SKM-1 treated with dmso at 0.1 percent for 144 hours (cell line): Measurements from ENCODE around the gene NXPH4.

Experiments
- DNase-seq: peaks from one replicate; lab custom pipeline; 2025; ENCODE audit not compliant: unreplicated experiment; lab: John Stamatoyannopoulos, UW

The NXPH4 gene

GRCh38 chr12:57216014-57216911 is at the start of gene NXPH4:
NXPH4 (plus strand) TSS chr12:57216794; CDS start chr12:57216970, 176 bp downstream.
- no peak for DNase-seq

- DNase-seq: no peak
These were observed 49.6 kb upstream of the NXPH4 start for GRCh38 chr12:57166971-57167371.

GRCh38 chr12:57168058-57168457 is 48.5 kb upstream of the NXPH4 start:
- DNase-seq: no peak

- DNase-seq: no peak
These were observed 47.4 kb upstream of the NXPH4 start for GRCh38 chr12:57169046-57169795.

GRCh38 chr12:57169969-57170368 is 46.6 kb upstream of the NXPH4 start:
- DNase-seq: no peak

- DNase-seq: no peak
These were observed 46.2 kb upstream of the NXPH4 start for GRCh38 chr12:57170408-57170807.

GRCh38 chr12:57170927-57171326 is 45.7 kb upstream of the NXPH4 start:
- DNase-seq: no peak

GRCh38 chr12:57171668-57172067 is 44.9 kb upstream of the NXPH4 start:
- DNase-seq: no peak

GRCh38 chr12:57173089-57173488 is 43.5 kb upstream of the NXPH4 start:
- no peak for DNase-seq

- DNase-seq: no peak
These were observed 42.9 kb upstream of the NXPH4 start for GRCh38 chr12:57173683-57174082.

GRCh38 chr12:57175428-57176138 is 41.0 kb upstream of the NXPH4 start:
- peak; percentile 45 for DNase-seq

- DNase-seq: no peak
These were observed 40.5 kb upstream of the NXPH4 start for GRCh38 chr12:57176139-57176477.

GRCh38 chr12:57176846-57177245 is 39.7 kb upstream of the NXPH4 start:
- DNase-seq: no peak

- no peak for DNase-seq
These were observed 39.2 kb upstream of the NXPH4 start for GRCh38 chr12:57177354-57177753.

GRCh38 chr12:57178213-57178612 is 38.4 kb upstream of the NXPH4 start:
- DNase-seq: no peak

GRCh38 chr12:57179331-57180086 is 37.1 kb upstream of the NXPH4 start:
- DNase-seq: no peak

GRCh38 chr12:57180321-57180989 is 36.1 kb upstream of the NXPH4 start:
- DNase-seq: no peak

GRCh38 chr12:57181072-57181471 is 35.5 kb upstream of the NXPH4 start:
- DNase-seq: no peak

- DNase-seq: no peak
These were observed 34.9 kb upstream of the NXPH4 start for GRCh38 chr12:57181561-57182155.
